NCI-H1436 (cell line): ENCODE measurements around the gene ERMP1.

ENCODE experiments used
- DNase-seq: peaks from one replicate; lab custom pipeline; 2025; lab: John Stamatoyannopoulos, UW

The ERMP1 gene

GRCh38 chr9:5852987-5853386 lies 20.1 kb upstream of the ERMP1 start:
- no peak for DNase-seq

GRCh38 chr9:5851445-5851844 lies 18.5 kb upstream of the ERMP1 start:
- no peak for DNase-seq

DNA sequence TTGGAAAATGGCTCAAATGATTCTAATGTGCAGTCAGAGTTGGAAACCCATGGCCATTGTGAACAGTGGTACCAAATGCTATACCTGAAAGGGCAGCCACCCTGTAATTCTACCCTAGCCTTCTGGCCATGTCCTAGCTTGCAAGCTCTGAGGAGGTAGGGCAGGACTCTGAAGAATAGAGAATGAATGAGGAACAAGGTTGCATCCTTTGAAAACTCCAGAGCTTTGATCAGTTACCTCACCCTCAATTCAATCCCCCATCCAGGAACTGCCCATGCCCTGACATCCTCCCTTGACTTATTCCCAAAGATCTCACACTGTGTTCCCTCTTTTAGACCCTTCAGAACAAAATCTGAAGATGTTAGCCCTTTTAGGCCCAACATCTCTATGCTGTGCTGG lies 17.8 kb upstream of the ERMP1 start:
- no peak for DNase-seq

DNA sequence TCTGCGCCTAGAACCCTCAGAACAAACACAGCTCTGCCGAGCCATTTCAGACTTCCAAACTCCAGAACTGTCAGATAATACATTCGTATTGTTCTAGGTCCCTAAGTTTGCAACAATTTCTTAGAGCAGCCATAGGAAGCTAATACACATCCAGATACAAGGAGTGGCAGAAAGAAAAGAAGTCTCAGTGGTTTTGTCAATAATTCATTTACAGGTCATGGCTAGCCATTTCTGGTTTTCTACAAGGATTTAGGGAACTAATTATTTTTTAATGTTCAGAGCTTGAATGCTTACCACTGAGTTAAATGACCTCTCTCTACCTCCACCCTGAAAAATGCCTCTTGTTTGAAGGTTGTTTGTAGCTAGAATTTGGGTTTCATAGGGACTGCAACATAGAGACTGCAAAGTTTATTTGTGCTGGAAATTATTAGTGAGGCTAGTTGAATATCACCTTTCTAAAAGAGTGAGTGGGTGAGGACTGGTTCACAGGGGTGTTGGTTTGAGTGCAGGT lies 15.5 kb upstream of the ERMP1 start:
- DNase-seq, result no peak

- DNase-seq, result no peak
Measured at GRCh38 chr9:5846501-5846921, 13.6 kb upstream of the ERMP1 start.

GRCh38 chr9:5846096-5846495 lies 13.2 kb upstream of the ERMP1 start:
- no peak for DNase-seq

- no peak for DNase-seq
Measured at GRCh38 chr9:5845157-5845531, 12.2 kb upstream of the ERMP1 start.

DNA sequence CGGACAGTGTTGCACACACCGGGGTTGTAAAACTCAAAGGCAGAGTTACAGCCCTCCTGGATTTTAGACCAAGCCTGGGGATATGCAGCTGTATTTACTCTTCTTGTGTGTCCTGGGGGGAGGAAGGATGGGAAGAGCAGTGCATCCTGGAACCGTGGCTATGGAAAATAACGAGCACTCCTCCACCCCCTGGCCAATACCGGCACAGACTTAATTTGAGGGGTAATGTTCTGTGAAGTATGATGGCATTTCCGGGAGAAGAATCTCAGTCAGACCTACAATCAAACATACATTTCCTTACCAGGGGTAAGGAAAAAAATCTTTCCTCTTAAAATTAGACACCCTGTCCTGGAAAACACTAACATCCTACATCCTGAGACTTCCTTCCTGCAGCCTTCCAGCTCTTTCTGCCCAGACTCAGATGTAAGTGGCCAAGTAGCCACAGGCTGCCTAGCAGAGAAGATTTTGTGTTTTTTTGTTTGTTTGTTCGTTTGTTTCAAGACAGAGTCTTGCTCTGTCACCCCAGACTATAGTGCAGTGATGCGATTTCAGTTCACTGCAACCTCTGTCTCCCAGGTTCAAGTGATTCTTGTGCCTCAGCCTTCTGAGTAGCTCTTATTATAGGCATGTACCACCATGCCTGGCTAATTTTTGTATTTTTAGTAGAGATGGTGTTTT lies 11.0 kb upstream of the ERMP1 start:
- DNase-seq, result no peak

DNA sequence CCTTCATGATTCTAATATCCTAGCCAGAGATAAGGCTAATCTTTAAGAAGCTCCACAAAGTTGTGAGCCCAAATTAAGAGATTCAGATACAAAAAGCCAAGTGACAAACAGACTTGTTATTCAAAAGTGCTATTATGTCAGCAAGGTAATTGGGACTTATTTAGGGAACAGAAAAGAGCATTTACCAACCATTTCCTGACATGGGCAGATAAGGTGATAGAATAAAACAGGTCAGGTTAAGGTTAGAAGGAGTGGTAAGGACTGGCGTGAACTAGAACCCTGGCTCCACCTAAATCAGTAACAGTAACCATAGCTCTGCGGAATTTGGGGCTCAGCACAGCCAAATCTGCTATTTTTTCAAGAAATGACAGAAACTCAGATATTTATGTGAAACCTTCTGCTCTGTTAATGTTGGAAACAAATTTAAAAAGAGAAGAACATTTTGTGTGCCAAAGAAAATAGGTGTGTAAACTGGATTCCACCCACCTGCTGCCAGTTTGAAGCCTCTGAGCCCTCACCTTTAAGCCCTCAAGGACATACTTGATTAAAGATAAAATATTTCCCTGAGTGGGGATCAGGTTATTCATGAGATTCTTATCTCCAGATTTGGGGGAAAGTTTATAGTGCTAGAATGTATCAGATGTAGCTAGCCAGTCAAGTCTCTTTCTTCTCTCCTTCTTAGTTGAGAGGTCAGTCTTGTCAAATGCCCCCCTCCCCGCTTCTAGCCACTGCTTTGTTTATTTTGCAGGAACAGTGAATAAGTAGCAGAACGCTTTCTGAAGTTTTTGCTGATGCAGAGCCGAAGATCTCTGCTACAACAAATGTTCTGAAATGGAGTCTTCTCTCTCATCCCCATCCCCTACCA lies 10.2 kb upstream of the ERMP1 start:
- no peak for DNase-seq

DNA sequence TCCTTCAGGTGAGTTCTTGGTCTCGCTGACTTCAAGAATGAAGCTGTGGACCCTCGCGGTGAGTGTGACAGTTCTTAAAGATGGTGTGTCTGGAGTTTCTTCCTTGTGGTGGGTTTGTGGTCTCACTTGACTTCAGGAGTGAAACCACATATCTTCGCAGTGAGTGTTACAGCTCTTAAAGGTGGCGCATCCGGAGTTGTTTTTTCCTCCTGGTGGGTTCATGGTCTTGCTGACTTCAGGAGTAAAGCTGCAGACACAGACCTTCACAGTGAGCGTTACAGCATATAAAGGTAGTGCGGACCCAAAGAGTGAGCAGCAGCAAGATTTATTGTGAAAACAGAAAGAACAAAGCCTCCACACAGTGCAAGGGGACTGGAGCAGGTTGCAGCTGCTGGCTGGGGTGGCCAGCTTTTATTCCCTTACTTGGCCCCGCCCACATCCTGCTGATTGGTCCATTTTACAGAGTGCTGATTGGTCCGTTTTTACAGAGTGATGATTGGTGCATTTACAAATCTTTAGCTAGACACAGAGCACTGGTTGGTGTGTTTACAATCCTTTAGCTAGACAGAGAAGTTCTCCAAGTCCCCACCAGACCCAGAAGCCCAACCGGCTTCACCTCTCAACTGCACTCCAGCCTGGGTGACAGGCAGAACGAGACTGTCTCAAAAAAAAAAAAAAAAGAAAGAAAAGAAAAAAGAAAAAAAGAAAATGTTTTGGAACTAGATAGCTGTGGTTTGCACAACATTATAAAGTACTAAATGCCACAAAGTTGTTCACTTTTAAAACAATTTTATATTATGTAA lies 9.1 kb upstream of the ERMP1 start:
- DNase-seq, result no peak

DNA sequence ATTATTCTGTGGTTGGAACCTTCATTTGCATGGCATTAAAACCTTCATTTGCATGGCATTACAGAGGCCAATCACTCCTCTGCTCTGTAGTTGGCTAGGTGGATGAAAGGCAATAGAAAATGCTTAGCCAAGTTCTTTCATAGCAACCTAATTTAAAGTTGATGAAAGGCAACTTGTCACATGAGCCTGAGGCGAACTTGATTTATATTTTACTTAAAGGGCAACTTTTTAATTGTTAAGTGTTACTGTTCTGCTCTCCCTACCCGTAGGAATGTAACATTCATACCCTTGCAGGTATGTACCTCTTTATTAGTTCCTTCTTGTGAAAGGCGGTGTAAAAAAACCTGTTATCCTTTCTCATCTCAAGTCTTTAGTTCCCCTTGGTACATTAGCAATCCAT lies 7.9 kb upstream of the ERMP1 start:
- no peak for DNase-seq

- DNase-seq, result no peak
Measured at GRCh38 chr9:5839572-5839902, 6.6 kb upstream of the ERMP1 start.

DNA sequence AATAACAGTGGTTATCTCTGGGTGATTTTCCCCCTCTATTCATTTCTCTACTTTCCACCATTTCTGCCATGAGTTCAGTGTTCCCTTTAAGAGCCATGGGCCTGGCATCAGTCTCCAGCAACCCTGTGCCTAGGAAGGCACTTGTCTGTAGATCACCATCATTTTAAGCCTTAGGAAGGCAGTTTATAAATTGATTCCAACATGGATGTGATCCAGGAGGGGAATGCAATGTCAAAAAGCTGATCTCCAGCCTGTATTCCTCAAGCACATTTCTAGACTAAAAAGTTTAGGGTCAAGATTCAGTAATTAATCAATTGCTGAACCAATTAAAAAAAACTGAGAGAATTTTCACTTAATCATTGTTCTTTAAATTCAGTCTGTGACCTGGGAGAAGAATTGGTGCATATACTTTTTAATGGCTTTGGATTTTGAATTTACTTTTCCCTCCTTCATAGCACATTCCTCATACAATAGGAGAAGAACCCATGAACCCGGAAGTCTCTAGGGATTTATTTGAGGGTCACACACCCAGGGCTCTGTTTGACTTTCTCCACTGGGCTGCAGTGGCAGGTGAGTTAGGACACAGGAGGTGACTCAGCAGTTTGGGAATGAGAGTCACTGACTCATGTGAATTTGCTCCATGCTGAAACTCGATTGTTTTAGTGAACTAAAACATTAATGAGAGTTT lies 6.1 kb upstream of the ERMP1 start:
- no peak for DNase-seq

GRCh38 chr9:5835808-5836207 lies 2.9 kb upstream of the ERMP1 start:
- DNase-seq, result no peak

GRCh38 chr9:5834214-5834613 lies 1.3 kb upstream of the ERMP1 start:
- DNase-seq, result no peak

- DNase-seq, result no peak
Measured at GRCh38 chr9:5832071-5832537, 813 bp downstream of the ERMP1 start.

DNA sequence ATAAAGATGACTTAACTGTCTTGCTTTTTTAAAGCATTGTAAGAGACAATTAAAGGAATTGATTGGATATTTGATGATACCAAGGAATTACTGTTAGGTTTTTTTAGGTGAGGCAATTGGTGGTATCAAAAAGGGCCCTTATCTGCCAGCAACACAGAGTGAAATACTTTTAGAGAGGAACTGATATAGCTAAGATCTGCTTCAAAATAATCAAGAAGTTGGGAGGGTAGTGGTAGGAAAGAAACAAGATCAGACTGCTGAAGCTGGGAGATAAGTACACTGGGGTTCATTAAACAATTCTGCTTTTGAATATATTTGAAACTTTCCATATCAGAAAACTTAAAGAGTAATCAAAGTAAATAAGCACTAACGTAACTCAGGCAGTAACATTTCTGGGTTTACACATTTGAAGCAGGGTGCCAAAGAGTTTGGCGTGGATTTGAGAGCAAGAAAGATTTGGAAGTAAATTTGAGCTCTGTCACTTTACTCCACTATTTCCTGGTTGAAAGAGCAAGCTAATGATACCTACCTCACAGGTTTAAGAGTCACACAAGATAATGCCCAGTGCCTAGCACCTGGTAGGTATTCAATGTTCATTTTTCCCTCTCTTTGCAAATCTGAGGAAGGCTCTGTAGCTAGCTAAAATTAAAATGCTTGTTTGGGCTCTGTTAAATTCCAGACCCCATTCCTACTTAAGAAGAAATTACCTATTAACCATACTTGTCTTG lies 6.9 kb downstream of the ERMP1 start:
- no peak for DNase-seq

- DNase-seq, result no peak
Measured at GRCh38 chr9:5825223-5825622, 7.7 kb downstream of the ERMP1 start.

- DNase-seq, result no peak
Measured at GRCh38 chr9:5820425-5820824, 12.5 kb downstream of the ERMP1 start.

DNA sequence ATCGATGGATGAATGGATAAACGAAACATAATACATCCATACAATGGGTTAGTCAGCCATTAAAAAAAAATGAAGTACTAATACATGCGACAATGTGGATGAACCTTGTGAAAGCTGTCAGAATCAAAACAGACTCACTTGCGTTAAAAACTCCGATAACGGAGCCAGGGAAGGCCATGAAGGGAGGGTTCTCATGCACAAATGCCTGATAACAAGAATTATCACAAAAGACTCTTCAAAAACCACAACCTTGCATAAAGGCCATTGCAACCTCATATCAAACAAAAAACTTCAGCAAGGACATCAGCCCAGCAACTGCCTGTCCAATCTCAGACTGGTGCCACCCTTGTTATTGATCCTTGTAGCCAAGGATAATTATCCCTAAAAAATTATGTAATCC lies 13.7 kb downstream of the ERMP1 start:
- no peak for DNase-seq

DNA sequence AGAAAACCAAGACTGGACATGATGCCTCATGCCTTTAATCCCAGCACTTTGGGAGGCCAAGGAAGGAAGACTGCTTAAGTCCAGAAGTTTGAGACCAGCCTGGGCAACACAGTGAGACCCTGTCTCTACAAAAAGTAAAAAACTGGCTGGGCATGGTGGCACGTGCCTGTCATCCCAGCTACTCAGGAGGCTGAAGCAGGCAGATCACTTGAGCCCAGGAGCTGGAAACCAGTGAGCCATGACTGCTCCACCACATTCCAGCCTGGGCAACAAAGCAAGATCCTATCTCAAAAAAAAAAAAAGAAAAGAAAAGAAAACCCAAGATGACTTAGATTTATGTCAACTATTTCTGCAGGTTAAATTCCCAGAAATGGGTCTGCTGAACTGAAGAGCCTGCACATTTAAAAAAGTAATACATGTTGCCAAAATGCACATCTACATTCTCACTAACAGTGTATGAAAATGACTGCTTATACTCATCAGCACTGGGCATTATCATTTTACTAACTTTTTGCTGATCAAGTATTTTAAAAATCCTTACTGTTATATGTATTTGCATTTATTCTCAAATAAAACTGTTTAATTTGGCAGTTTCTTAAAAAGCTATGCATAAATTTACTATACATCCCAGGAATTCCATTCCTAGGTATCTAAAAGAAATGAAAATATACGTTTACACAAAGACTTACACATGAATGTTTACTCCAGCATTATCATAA lies 14.3 kb downstream of the ERMP1 start:
- no peak for DNase-seq
